GM19351 (cell line): ENCODE results near the gene KRT76.

Source experiments
- ATAC-seq: cut with Tn5 transposase; IDR thresholded peaks from one replicate; pipeline ENCODE4 v1.9.1; 2021; ENCODE audit warnings: mild to moderate bottlenecking, moderate library complexity; ENCODE audit not compliant: unreplicated experiment

The KRT76 gene

GRCh38 chr12:52742196-52742580 lies 35.0 kb downstream of the KRT76 start:
- no peak for ATAC-seq

- ATAC-seq, result no peak
Observed at GRCh38 chr12:52741375-52742195, 35.6 kb downstream of the KRT76 start.

GRCh38 chr12:52740584-52740983 lies 36.6 kb downstream of the KRT76 start:
- no peak for ATAC-seq

- ATAC-seq, result no peak
Observed at GRCh38 chr12:52739963-52740362, 37.2 kb downstream of the KRT76 start.

DNA sequence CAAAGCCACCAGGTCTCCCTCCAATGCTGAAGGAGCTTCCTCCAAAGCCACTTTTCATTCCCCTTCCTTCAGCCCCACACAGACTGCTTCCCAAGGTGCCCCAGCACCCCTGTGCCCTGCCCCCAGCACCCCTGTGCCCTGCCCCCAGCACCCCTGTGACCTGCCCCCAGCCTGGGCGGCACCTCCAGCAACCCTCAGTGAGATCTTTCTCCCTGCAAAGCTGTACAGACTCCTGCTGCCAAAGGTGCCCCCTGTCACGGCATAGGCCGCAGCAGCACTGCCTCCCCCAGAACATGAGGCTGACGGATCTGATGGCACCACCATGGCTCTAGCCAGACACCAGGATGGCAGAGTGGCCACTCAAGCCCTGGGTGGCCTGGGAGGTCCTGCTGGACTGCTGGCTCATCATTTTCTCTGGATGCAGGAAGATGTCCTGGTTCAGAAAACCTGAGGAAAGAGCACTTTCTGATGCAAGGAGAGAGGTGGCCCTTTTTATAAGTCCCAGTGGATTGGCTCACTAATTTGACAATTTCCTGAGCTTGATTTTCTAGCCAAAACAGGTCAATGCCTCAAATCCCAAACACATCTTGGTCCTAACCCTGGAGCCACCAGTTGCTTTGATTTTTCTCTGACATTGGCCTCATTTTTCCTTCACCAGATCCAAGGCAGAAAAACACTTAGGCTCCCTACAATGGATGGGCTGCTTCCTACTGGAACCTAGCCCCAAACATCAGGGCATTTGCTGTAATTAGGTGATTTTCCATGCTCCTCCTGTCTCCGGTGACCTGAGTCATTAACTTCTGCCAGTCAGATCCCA lies 41.1 kb downstream of the KRT76 start:
- no peak for ATAC-seq

DNA sequence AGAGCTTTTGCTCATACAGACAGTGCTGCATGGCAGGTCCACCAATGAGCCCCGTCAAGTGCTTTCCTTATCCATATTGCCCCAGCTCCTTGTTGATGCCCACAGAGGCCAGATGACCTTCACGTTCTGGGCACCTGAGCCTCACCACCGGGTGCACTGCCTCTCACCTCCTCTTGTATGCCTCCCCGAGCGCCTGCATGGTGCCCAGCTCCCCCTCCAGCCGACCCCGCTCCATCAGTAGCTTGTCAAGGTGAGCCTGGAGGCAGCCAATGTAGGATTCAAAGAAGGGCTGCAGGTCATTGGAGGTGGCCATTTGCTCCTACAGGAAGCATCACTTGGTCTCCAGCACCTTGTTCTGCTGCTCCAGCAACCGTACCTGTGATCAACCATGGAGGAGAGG lies 42.0 kb downstream of the KRT76 start:
- ATAC-seq, result no peak

GRCh38 chr12:52730793-52731192 lies 46.4 kb downstream of the KRT76 start:
- ATAC-seq, result no peak

- ATAC-seq, result no peak
Observed at GRCh38 chr12:52730383-52730782, 46.8 kb downstream of the KRT76 start.

- ATAC-seq, result no peak
Observed at GRCh38 chr12:52729147-52729546, 48.0 kb downstream of the KRT76 start.

GRCh38 chr12:52728374-52728773 lies 48.8 kb downstream of the KRT76 start:
- no peak for ATAC-seq

GRCh38 chr12:52727037-52727436 lies 50.1 kb downstream of the KRT76 start:
- no peak for ATAC-seq

DNA sequence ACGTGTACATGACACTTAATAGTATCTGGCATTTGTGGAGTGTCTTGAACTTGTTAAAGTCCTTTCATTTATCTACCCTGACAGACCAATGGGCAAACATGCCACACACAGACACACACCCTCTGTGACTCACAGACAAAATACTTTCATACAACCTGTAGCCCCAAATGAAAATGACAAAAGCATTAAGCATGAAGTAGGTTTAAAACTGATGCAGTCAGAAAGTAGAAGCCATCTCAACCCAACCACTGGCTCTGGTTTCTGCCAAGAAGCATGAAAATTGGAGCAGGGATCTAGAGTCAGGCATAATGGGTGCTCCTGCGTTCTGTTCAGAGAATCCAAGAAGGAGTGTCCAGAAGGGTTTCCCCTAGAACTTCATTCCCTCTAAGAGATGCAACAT lies 50.7 kb downstream of the KRT76 start:
- ATAC-seq, result no peak

DNA sequence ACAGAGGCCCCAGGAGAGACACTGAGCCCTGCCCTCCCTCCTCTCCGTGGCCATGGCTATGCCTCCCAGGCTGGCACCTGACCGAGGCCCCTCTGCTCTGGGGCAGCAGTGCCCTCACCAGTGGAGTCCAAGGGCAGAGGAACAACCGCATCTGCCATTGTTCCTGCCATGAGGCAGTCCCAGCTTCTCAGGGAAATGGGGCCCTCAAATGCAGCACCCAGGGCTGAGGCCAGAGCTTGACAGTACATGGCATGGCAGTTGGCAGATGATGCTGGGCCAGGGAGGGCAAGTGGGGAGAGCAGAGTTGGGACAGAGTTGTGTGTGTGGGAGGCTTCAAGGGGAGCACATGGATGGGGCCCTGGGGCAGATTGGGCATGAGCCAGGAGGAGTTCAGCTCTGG lies 52.8 kb downstream of the KRT76 start:
- no peak for ATAC-seq

GRCh38 chr12:52722680-52723079 lies 54.5 kb downstream of the KRT76 start:
- no peak for ATAC-seq

DNA sequence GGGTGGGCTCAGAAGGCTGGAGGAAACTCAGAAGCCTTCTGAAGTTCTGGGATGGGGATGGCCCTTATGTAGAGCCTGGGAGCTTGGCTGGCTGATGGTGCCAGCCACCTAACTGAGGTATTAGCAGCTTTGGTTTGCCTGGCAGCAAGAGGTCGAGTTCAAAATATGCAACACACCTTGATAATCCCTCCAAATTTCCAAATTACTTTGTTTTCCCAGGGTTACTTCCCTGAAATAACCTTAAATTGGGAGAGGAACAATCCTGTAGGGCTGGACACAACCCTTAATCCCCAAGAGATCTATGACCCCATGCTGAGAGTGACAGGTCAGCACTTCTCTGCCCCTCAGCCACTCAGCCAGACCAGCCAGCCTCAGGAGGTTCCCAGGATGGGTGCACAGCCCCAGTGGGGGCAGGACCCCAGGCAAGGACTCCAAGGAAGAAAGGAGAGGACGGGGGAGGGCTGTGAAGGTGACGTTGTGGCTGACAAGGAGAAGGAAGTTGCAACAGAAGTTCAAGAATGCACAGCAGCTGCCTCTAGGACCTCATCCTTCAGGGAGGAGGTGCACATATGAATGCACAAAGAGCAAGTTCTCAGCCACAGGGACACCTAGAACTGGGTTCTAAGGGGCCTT lies 55.2 kb downstream of the KRT76 start:
- ATAC-seq, result no peak

- ATAC-seq, result no peak
Observed at GRCh38 chr12:52720365-52720886, 56.7 kb downstream of the KRT76 start.
